Mesothelial cell of epicardium (in vitro differentiated cells): ENCODE data around the gene AMN1. TPM values are rescaled to one million over a fixed set of nuclear protein-coding genes. Genes with fewer than 3 reads are reported as not detected.
A peak's percentile ranks its signal among the peaks of the same experiment; 100 is the strongest.

Experiments used
- DNase-seq, 2 experiments: peaks; one replicate each; pipeline ENCODE4 v3.0.0; 2021; ENCODE audit warnings: low spot score in 2 of 2; ENCODE audit not compliant: unreplicated experiment in 2 of 2
- H3K27ac Mint-ChIP-seq: 2 replicates; pipeline ENCODE4 v1.8.0; 2021; ENCODE audit warnings: mixed read lengths
- H3K27me3 Mint-ChIP-seq: 2 replicates; pipeline ENCODE4 v1.8.0; 2021; ENCODE audit warnings: low read depth, mixed read lengths
- H3K36me3 Mint-ChIP-seq: 2 replicates; pipeline ENCODE4 v1.8.0; 2021; ENCODE audit warnings: mixed read lengths
- H3K4me1 Mint-ChIP-seq: 2 replicates; pipeline ENCODE4 v1.8.0; 2021; ENCODE audit warnings: mixed read lengths
- H3K4me3 Mint-ChIP-seq: 2 replicates; pipeline ENCODE4 v1.8.0; 2021; ENCODE audit warnings: mild to moderate bottlenecking, moderate library complexity, mixed read lengths
- H3K9me3 Mint-ChIP-seq: 2 replicates; pipeline ENCODE4 v1.8.0; 2021; ENCODE audit warnings: mixed read lengths
- CTCF ChIP-seq: fragments of 200-600 bp; sonication (generic); IDR thresholded peaks from one replicate; pipeline ENCODE4 v1.5.0; 2021; ENCODE audit warnings: antibody characterized with exemption; ENCODE audit not compliant: unreplicated experiment
- total RNA-seq: library from RNA; stranded (reverse); gene quantifications from 3 replicates; pipeline ENCODE4 v1.2.1, GENCODE V29; 2021

Gene AMN1
- total RNA-seq, 1 donor from 2014 or later = 15.3 TPM

GRCh38 chr12:31651893-31652521, 76.8 kb downstream of the AMN1 start:
- no peak for DNase-seq
- no peak for TF ChIP-seq CTCF
- Mint-ChIP-seq H3K4me3 (no peak overlapping the region), H3K36me3 (no peaks in the 10 kb centered on the region), H3K9me3 (no peaks in the 10 kb centered on the region), H3K27me3 (no peaks in the 10 kb centered on the region), H3K27ac (no peak overlapping the region), H3K4me1 (peaks cover 20% of the 10 kb centered on the region)

- Mint-ChIP-seq H3K27me3 (no peaks in the 10 kb centered on the region), H3K36me3 (no peaks in the 10 kb centered on the region), H3K4me3 (no peak overlapping the region), H3K4me1 (peaks cover 21% of the 10 kb centered on the region), H3K27ac (no peak overlapping the region), H3K9me3 (no peaks in the 10 kb centered on the region)
- TF ChIP-seq CTCF = no peak
- DNase-seq = no peak
These were observed 77.9 kb downstream of the AMN1 start for GRCh38 chr12:31650918-31651317.

- peaks cover 13% of the 10 kb centered on the region for H3K4me1 Mint-ChIP-seq
- H3K27ac Mint-ChIP-seq = peak overlapping the region; percentile 1
- no peak overlapping the region for H3K4me3 Mint-ChIP-seq
- H3K9me3 Mint-ChIP-seq = no peaks in the 10 kb centered on the region
- no peaks in the 10 kb centered on the region for H3K27me3 Mint-ChIP-seq
- TF ChIP-seq CTCF = no peak
- no peak for DNase-seq
- H3K36me3 Mint-ChIP-seq = no peaks in the 10 kb centered on the region
These were observed 81.7 kb downstream of the AMN1 start for GRCh38 chr12:31647086-31647491.

- Mint-ChIP-seq H3K27me3 (no peaks in the 10 kb centered on the region), H3K4me3 (no peak overlapping the region), H3K9me3 (no peaks in the 10 kb centered on the region), H3K36me3 (no peaks in the 10 kb centered on the region), H3K4me1 (peaks cover 13% of the 10 kb centered on the region), H3K27ac (peak overlapping the region; percentile 58)
- DNase-seq = no peak
- no peak for TF ChIP-seq CTCF
These were observed 82.9 kb downstream of the AMN1 start for GRCh38 chr12:31645924-31646323.

- Mint-ChIP-seq H3K36me3 (no peaks in the 10 kb centered on the region), H3K9me3 (no peaks in the 10 kb centered on the region), H3K27ac (no peak overlapping the region), H3K4me3 (no peak overlapping the region), H3K4me1 (peaks cover 13% of the 10 kb centered on the region), H3K27me3 (no peaks in the 10 kb centered on the region)
- DNase-seq = no peak
- TF ChIP-seq CTCF = no peak
These were observed 84.3 kb downstream of the AMN1 start for GRCh38 chr12:31644536-31644935.
